ENCODE data around the gene SNAP23. TPM values are rescaled to one million over a fixed set of nuclear protein-coding genes. Genes with fewer than 3 reads are reported as not detected.

SNAP23 gene
- total RNA-seq, 1 donor, result 84.8 TPM

DNA sequence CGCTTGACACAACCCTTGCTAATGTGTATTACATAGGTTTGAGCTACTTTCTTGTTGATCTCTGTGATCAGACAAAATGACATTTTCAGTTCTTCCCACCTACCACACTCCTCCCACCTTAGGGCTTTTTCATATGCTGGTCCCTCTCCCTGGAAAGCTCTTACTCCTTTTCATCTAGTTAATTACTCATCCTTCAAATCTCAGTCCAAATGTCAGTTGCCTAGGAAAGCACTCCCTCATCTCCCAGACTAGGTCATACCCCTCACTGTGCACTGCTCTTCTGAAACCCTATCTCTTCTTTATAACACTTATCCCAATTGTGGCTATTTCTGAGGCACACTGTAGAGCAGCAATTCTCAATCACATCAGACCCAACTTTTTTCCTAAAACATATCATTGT is 11.8 kb upstream of the SNAP23 start:
- H3K9me3 ChIP-seq (ENCODE audit: low read depth, low read length), result no peaks in the 10 kb centered on the region
- no peaks in the 10 kb centered on the region for H3K27me3 ChIP-seq (ENCODE audit: insufficient read depth, low read length)
- H3K4me1 ChIP-seq (ENCODE audit: insufficient read depth, low read length), result peaks cover 7% of the 10 kb centered on the region
- H3K4me3 ChIP-seq (ENCODE audit: low read length), result no peak overlapping the region

DNA sequence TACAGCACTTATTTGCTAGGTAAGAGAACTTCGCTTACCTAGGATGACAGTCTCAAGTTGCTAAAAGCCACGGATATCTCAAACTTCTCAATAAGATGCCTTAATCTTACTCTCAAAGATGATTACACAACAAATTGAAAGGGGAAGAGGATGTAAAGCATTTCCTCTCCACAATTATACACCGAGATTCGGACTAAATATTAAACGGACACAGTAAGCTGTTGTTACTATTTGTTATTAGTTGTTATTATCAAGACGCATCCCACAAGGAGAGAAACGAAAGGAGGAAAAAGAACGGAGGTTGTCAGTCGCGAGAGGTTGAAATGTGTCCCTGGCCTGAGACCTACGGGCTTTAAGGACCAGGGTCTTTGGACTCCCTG is 5.2 kb upstream of the SNAP23 start:
- Histone ChIP-seq H3K9me3 (ENCODE audit: low read depth, low read length) (no peaks in the 10 kb centered on the region), H3K4me1 (ENCODE audit: insufficient read depth, low read length) (peaks cover 64% of the 10 kb centered on the region), H3K27me3 (ENCODE audit: insufficient read depth, low read length) (no peaks in the 10 kb centered on the region), H3K4me3 (ENCODE audit: low read length) (peak overlapping the region; percentile 100)

DNA sequence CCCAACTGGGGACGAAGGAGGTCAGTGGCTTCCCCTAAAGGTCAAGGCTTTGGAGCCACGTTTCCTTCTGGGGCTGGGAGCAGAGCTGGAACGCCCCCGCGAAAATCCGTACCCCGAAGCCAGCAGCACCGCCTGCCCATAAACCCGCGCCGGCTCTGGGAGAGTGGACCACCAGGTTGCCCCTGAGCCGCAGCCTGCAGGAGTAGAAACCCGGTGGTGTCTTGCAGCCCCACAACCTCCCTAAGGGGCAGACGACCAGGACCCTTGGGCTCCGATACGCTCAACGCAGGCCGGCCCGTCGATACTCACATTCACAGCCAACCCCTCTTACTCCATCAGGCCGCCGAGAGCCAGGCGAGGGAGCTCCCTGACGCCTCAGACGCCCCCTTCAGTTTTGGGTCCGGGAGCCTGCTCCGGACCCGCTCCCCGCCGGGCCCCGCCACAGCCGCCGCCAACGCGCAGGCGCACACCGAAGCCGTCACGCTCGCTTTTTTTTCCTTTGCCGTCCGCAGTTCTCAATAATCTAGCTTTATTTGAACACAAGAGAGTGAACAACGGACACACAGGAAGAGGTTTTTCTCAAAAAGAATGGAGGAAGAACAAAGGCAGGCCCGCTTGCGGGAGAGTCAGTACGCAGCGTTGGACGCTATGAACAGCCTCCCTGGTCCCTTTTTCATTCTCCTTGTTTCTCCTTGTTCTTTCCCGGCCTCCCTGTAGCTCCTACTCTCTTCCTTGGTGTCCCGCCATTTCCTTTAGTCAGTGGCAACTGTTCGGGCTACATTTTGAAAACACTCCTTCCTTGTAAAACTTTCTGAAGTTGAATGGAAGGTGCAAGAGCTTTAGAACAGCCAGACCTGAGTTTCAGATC is 4.5 kb upstream of the SNAP23 start, which contains the start of gene ZNF106:
TSS of gene ZNF106 (minus strand) at position 471 of the 868 bp plus-strand sequence. CDS start 18,852 bp downstream, outside the sequence.
- H3K27me3 ChIP-seq (ENCODE audit: insufficient read depth, low read length), result no peaks in the 10 kb centered on the region
- peaks cover 66% of the 10 kb centered on the region for H3K4me1 ChIP-seq (ENCODE audit: insufficient read depth, low read length)
- H3K4me3 ChIP-seq (ENCODE audit: low read length), result peak within 1 kb of the TSS; percentile 100
- no peaks in the 10 kb centered on the region for H3K9me3 ChIP-seq (ENCODE audit: low read depth, low read length)

DNA sequence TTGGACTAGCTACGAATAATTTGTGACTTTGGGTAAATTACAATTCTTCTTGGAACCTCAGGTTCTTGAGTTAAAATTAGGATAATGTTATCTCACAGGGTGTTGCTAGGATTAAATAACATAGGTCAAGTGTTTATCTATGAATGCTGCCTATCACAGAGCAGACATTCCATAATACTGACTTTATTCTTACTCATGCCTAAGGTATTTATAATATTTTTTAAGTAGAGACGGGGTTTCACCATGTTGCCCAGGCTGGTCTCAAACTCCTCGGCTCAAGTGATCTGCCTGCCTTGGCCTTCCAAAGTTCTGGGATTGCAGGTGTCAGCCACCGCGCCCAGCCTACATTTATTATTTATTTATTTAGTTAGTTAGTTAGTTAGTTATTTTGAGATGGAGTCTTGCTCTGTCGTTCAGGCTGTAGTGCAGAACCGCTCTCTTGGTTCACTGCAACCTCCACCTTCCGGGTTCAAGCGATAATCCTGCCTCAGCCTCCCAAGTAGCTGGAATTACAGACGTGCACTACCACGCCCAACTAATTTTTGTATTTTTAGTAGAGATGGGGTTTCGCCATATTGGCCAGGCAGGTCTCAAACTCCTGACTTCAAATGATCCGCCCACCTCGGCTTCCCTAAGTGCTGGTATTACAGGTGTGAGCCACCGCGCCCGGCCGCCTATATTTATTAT is 3.8 kb upstream of the SNAP23 start:
- Histone ChIP-seq H3K9me3 (ENCODE audit: low read depth, low read length) (no peaks in the 10 kb centered on the region), H3K27me3 (ENCODE audit: insufficient read depth, low read length) (no peaks in the 10 kb centered on the region), H3K4me3 (ENCODE audit: low read length) (peak overlapping the region; percentile 100), H3K4me1 (ENCODE audit: insufficient read depth, low read length) (peaks cover 74% of the 10 kb centered on the region)

DNA sequence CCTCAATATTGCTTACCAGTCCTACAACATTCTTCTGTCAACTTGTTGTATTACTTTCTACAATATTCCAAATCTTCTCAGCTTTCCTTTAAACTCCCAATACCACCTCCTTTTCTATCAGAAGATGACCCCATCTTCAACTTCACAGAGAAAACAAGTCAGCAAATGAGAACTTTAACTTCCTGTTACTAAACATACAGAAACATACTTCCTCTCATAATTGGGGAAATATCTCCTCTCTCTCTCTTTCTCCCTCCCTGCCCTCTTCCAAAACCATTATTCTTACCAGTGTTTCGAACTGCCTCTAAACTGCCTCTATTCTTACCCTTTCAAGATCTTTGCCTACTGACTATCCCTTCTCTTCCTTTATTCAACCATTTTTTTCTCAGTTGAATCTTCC is 1.8 kb upstream of the SNAP23 start:
- Histone ChIP-seq H3K4me1 (ENCODE audit: insufficient read depth, low read length) (peaks cover 85% of the 10 kb centered on the region), H3K9me3 (ENCODE audit: low read depth, low read length) (no peaks in the 10 kb centered on the region), H3K4me3 (ENCODE audit: low read length) (peak overlapping the region; percentile 27)

DNA sequence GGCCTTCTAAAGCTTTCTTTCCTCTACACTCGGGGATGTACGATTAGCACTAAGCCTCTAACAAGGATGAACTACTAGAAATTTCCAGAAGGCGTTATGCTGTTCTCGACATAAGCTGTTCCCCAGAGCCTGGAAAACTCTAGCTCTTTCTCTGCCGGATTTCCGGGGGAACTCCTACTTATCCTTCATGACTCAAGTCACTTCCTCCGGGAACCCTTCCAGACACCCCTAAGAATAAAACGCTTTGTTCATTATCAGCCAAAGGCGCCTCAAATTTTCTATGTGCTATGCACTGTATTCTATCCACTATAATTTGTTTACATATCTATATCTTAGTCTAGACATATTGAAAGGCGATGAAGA is 455 bp upstream of the SNAP23 start:
- no peaks in the 10 kb centered on the region for H3K9me3 ChIP-seq (ENCODE audit: low read depth, low read length)

More for the DNA sequence above, 1.8 kb upstream of the SNAP23 start:
- no peaks in the 10 kb centered on the region for H3K27me3 ChIP-seq (ENCODE audit: insufficient read depth, low read length)

DNA sequence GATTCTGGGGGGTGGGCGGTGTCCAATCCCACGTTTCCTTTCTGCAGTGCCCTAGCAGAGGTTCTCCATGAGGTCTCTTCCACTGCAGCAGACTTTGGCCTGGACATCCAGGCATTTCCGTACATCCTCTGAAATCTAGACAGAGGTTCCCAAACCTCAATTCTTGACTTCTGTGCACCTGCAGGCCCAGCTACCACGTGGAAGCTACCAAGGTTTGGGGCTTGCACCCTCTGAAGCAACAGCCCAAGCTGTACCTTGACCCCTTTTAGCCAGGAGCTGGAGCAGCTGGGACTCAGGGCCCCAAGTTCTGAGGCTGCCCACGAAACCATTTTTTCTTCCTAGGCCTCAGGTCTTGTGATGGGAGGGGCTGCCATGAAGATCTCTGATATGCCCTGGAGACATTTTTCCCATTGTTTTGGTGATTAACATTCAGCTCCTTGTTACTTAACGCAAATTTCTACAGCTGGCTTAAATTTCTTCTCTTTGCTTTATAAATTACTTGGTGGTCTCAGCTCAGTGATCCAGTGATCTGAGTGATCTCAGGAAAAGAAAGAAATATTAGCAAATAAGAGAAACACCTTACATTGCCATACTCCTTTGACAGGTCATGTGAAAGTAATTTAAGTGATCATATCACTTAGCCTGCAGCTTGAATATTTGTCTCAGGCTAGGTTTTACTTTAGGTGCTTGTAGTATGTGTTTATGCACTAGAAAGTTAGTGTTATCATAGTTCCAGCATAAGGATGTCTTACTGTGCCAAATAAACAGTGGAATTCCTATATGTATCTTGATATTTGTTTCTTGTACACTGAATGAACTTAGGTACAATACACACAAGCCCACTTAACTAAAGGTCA is 3.0 kb downstream of the SNAP23 start:
- H3K27me3 ChIP-seq (ENCODE audit: insufficient read depth, low read length), result no peaks in the 10 kb centered on the region
- H3K4me1 ChIP-seq (ENCODE audit: insufficient read depth, low read length), result peaks cover 77% of the 10 kb centered on the region
- H3K4me3 ChIP-seq (ENCODE audit: low read length), result no peak overlapping the region
- no peaks in the 10 kb centered on the region for H3K9me3 ChIP-seq (ENCODE audit: low read depth, low read length)

More for the DNA sequence above, 455 bp upstream of the SNAP23 start:
- peak overlapping the region; percentile 98 for H3K4me3 ChIP-seq (ENCODE audit: low read length)
- no peaks in the 10 kb centered on the region for H3K27me3 ChIP-seq (ENCODE audit: insufficient read depth, low read length)
- peaks cover 76% of the 10 kb centered on the region for H3K4me1 ChIP-seq (ENCODE audit: insufficient read depth, low read length)

DNA sequence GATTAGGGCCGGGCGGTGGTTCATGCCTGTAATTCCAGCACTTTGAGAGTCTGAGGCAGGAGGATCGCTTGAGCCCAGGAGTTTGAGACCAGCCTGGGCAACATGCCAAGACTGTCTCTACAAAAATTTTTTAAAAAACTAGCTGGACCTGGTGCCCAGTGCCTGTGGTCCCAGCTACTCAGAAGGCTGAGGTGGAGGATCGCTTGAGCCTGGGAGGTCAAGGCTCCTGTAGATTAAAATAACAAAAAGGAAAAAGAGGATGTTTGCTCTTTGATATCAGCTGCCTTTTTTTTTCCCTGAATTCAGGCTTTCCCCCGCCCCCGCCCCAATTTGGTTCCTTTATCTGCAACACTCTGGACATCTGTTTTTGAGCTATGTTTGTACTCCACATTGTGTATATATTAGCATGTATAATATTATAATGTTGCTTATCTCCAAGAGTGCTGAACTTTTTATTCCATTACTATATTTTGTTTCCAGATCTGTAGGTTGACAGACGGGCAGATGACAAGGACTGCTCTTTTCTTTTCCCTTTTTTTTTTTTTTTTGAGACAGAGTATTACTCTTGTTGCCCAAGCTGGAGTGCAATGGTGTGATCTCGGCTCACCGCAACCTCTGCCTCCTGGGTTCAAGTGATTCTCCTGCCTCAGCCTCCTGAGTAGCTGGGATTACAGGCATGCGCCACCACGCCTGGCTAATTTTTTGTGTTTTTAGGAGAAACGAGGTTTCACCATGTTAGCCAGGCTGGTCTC is 4.6 kb downstream of the SNAP23 start:
- H3K4me3 ChIP-seq (ENCODE audit: low read length), result no peak overlapping the region
- no peaks in the 10 kb centered on the region for H3K27me3 ChIP-seq (ENCODE audit: insufficient read depth, low read length)
- H3K9me3 ChIP-seq (ENCODE audit: low read depth, low read length), result no peaks in the 10 kb centered on the region
- H3K4me1 ChIP-seq (ENCODE audit: insufficient read depth, low read length), result peaks cover 72% of the 10 kb centered on the region

DNA sequence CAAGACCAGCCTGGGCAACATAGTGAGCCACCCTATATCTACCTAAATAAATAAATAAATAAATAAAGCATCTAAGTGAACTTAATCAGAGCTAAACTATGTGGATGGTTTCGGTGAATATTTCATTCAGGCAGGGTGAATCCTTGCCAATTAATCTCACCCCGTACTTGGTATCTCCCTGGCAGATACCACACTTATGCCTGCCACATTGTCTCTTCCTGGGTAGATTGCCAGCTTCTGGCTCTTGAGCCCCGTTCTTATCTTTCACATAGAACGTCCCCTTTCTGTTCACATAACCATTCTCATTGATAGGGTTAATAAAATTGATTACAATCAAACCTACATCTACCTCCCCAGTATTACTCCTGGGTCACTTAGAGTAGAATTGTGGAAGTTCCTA is 7.0 kb downstream of the SNAP23 start:
- Histone ChIP-seq H3K9me3 (ENCODE audit: low read depth, low read length) (no peaks in the 10 kb centered on the region), H3K4me3 (ENCODE audit: low read length) (no peak overlapping the region), H3K4me1 (ENCODE audit: insufficient read depth, low read length) (peaks cover 58% of the 10 kb centered on the region), H3K27me3 (ENCODE audit: insufficient read depth, low read length) (no peaks in the 10 kb centered on the region)

DNA sequence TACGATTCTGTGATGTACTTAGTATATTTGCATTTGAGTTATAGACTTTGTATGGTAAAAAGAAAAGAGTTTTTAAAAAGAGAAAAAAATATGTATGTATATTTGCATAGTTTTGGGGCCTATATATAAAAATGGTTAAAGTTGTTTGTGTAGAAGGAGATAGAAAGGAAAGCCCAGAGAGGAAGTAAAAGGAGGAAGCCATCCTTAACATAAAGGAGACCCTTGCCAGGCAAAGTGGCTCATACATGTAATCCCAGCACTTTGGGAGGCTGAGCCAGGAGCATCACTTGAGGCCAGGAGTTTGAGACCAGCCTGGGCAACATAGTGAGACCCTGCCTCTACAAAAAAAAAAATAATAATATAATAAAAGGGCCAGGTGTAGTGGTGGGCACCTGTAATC is 8.4 kb downstream of the SNAP23 start:
- H3K4me1 ChIP-seq (ENCODE audit: insufficient read depth, low read length), result peaks cover 47% of the 10 kb centered on the region
- no peak overlapping the region for H3K4me3 ChIP-seq (ENCODE audit: low read length)
- no peaks in the 10 kb centered on the region for H3K27me3 ChIP-seq (ENCODE audit: insufficient read depth, low read length)
- no peaks in the 10 kb centered on the region for H3K9me3 ChIP-seq (ENCODE audit: low read depth, low read length)

DNA sequence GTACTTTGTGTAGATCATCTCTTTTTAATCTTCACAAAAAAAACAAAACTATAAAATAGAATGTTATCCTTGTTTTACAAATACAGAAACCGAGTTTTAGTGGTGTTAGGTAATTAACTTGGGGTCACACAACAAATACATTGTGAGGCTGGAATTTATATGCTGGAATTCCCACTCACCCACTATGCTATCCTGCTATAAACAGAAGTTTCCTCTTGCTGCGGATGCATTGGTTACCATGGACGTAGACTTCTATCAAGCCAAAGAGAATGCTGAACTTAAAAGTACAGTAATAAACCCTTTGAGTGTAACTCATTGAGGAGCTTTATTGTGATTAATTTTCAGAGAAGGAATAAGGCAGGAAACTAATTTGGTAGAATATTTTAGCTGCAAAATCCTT is 9.2 kb downstream of the SNAP23 start:
- H3K4me3 ChIP-seq (ENCODE audit: low read length), result no peak overlapping the region
- H3K4me1 ChIP-seq (ENCODE audit: insufficient read depth, low read length), result peaks cover 48% of the 10 kb centered on the region
- H3K27me3 ChIP-seq (ENCODE audit: insufficient read depth, low read length), result no peaks in the 10 kb centered on the region
- no peaks in the 10 kb centered on the region for H3K9me3 ChIP-seq (ENCODE audit: low read depth, low read length)

DNA sequence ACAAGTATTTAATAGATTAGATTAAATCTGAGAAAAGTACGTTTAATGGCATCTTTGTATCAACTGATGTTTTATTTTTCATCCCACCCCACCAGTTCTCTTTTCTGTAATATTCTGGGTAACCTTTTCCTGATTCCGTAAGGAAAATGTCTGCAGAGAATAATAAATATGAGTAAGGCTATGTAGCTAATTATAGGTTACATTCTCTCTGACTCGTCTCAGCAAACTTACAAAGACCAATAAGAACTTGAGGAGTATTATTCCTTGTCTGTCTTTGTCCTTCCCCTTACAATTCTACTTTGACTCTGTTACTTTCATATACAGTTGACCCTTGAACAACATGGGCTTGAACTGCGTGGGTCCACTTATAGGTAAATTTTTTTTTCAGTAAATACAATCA is 12.1 kb downstream of the SNAP23 start:
- Histone ChIP-seq H3K27me3 (ENCODE audit: insufficient read depth, low read length) (no peaks in the 10 kb centered on the region), H3K4me1 (ENCODE audit: insufficient read depth, low read length) (peaks cover 43% of the 10 kb centered on the region), H3K9me3 (ENCODE audit: low read depth, low read length) (no peaks in the 10 kb centered on the region), H3K4me3 (ENCODE audit: low read length) (no peak overlapping the region)

DNA sequence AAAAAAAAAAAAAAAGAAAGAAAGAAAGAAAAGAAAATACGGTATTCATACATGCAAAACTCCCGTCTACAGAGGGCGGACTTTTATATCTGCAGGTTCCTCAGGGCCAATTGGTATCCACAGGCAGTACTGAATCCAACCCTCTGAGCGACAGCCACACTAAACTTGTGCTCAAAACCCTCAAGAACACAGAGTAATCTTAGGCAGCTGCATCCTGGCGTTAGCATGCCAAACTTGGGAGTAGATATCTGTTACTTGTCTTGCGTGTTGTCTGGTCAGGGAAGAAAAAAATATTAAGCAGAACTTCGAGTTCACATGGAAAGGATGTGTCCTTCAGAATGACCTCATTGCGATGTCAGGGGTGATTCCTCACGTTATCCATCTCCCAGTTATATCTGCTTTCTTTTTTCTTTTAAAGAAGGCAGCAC is 12.8 kb downstream of the SNAP23 start:
- Histone ChIP-seq H3K27me3 (ENCODE audit: insufficient read depth, low read length) (no peaks in the 10 kb centered on the region), H3K4me1 (ENCODE audit: insufficient read depth, low read length) (peaks cover 35% of the 10 kb centered on the region), H3K4me3 (ENCODE audit: low read length) (no peak overlapping the region), H3K9me3 (ENCODE audit: low read depth, low read length) (no peaks in the 10 kb centered on the region)

DNA sequence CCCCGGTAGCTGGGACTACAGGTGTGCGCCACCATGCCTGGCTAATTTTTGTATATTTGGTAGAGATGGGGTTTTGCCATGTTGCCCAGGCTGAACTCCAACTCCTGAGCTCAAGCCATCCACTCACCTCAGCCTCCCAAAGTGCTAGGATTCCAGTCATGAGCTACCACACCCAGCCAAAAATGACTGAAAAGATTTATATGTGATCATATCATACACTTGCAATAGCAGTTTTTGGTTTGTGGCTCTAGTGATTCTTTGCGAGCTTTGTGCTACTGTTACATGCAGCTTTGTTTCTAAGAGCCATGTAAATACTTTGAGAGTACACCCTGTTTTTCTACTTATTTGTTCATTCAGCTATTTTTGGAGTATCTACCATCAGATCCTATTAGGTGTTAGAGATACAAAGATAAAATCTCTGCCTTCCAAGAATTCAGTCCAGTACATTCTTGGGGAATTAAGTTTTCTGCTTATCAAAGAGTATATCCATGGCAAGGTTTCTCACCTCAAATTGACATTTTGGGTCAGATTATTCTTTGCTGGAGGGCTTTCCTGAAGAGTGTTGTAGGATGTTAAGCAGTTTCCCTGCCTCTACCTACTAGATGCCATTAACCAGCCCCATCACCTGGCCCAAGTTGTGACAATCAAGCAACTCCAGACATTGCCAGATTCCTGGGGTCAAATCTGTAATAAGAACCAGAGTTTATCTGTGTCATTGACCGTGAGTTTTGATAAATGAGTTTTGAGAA is 15.0 kb downstream of the SNAP23 start:
- Histone ChIP-seq H3K4me1 (ENCODE audit: insufficient read depth, low read length) (peaks cover 19% of the 10 kb centered on the region), H3K4me3 (ENCODE audit: low read length) (peak overlapping the region; percentile 24), H3K9me3 (ENCODE audit: low read depth, low read length) (no peaks in the 10 kb centered on the region), H3K27me3 (ENCODE audit: insufficient read depth, low read length) (no peaks in the 10 kb centered on the region)

Measured in mononuclear cell (primary cell).